Thoracic aorta (tissue), 2 donors: ENCODE measurements around the gene ABHD10. TPM values are rescaled to one million over a fixed set of nuclear protein-coding genes. Genes with fewer than 3 reads are reported as not detected.

Source experiments
- ATAC-seq: fragments of 150-250 bp; one replicate; pipeline ENCODE4 v1.8.0; 2017; ENCODE audit warnings: low read depth; ENCODE audit not compliant: insufficient number of reproducible peaks, low FRiP score
- DNase-seq: peaks from one replicate; pipeline ENCODE4 v3.0.0-alpha.2; 2020; ENCODE audit warnings: low spot score
- H3K27ac ChIP-seq, 2 donors: fragments of 200-600 bp; sonication (generic); 1 replicate in 1 of 2; 2 replicates in 1 of 2; pipeline ENCODE4 v1.5.1; 2016; ENCODE audit warnings: mild to moderate bottlenecking in 2 of 2, moderate library complexity in 2 of 2
- H3K27me3 ChIP-seq: fragments of 200-600 bp; sonication (generic); replicated peaks from 2 replicates; pipeline ENCODE4 v1.6.0; 2016; ENCODE audit warnings: mild to moderate bottlenecking; ENCODE audit not compliant: insufficient read depth
- H3K36me3 ChIP-seq: fragments of 200-600 bp; sonication (generic); one replicate; pipeline ENCODE4 v1.5.1; 2016
- H3K4me1 ChIP-seq, 2 donors: fragments of 200-600 bp; sonication (generic); 1 replicate in 1 of 2; 2 replicates in 1 of 2; pipeline versions ENCODE4 v1.5.1 to v1.6.0; 2016; ENCODE audit warnings: low read depth in 2 of 2, mild to moderate bottlenecking in 1 of 2; ENCODE audit not compliant: control insufficient read depth in 1 of 2
- H3K4me3 ChIP-seq: fragments of 200-600 bp; sonication (generic); 2 replicates; pipeline ENCODE4 v1.5.1; 2016; ENCODE audit warnings: mild to moderate bottlenecking
- H3K9me3 ChIP-seq: fragments of 200-600 bp; sonication (generic); 2 replicates; pipeline ENCODE4 v1.5.1; 2016
- total RNA-seq, 2 donors: library from RNA; depleted of rRNA; stranded (reverse); fragments of >200 nt; gene quantifications; one replicate each; pipeline versions ENCODE4 v1.1.0 to v1.2.3, GENCODE V29; 2016
- TF ChIP-seq, protein P1 (sequence below): fragments of 200-600 bp; sonication (generic); IDR thresholded peaks from one replicate; pipeline ENCODE4 v1.5.1; 2019; ENCODE audit warnings: antibody characterized with exemption

ABHD10 gene
- total RNA-seq, 2 donors from 2014 or later, result 9.6 to 13.2 TPM

DNA sequence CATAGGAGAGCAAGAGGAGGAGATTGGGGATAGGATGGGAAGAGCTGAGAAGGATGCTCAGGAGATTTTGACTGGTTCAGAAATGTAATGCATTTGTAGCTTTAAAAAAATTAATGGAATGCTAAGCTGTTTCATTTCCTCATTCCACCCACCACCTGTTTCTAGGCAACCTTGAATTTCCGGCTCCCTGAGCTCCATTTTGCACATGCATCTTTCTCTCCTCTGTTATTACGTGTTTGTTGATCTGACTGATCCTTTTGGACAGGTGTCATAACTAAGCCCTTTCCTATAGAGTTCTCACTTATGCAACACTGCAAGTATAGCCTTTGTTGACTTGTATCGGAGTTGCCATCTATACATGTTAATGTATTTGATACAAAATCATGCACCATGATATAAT, 60.0 kb downstream of the ABHD10 start:
- ATAC-seq (no peak), DNase-seq (no peak)
- no peaks in the 10 kb centered on the region for H3K36me3 ChIP-seq
- H3K27ac ChIP-seq, result no peak overlapping the region
- H3K4me3 ChIP-seq, result no peak overlapping the region
- H3K9me3 ChIP-seq, result no peaks in the 10 kb centered on the region
- peaks cover 0 to 1% of the 10 kb centered on the region in 2 donors for H3K4me1 ChIP-seq
- TF ChIP-seq, protein P1, sequence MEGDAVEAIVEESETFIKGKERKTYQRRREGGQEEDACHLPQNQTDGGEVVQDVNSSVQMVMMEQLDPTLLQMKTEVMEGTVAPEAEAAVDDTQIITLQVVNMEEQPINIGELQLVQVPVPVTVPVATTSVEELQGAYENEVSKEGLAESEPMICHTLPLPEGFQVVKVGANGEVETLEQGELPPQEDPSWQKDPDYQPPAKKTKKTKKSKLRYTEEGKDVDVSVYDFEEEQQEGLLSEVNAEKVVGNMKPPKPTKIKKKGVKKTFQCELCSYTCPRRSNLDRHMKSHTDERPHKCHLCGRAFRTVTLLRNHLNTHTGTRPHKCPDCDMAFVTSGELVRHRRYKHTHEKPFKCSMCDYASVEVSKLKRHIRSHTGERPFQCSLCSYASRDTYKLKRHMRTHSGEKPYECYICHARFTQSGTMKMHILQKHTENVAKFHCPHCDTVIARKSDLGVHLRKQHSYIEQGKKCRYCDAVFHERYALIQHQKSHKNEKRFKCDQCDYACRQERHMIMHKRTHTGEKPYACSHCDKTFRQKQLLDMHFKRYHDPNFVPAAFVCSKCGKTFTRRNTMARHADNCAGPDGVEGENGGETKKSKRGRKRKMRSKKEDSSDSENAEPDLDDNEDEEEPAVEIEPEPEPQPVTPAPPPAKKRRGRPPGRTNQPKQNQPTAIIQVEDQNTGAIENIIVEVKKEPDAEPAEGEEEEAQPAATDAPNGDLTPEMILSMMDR, result no peak
- no peaks in the 10 kb centered on the region for H3K27me3 ChIP-seq

DNA sequence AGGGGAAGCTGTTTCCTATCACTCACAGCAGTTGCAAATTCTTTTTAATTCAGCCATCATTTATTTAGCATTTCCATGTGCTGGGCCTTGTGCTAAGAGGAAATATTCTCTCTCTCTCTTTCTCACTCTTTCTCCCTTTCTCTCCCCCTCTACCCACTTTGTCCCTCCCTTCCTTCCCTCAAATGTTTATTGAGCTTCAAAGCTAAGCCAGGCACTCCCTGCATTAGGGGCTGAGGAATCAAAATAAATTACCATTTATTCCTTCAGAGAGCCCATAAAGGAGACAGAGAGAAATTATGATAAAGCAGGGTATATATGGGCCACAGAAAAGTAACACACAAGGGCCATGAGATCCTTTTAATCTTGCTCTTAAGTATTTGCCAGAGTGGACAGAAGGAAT, 62.5 kb downstream of the ABHD10 start:
- ATAC-seq, result no peak
- no peak overlapping the region for H3K27ac ChIP-seq
- DNase-seq, result no peak
- no peak overlapping the region for H3K4me3 ChIP-seq
- no peaks in the 10 kb centered on the region for H3K36me3 ChIP-seq
- TF ChIP-seq, protein P1, result no peak
- H3K4me1 ChIP-seq, result peaks cover 0 to 3% of the 10 kb centered on the region in 2 donors
- no peaks in the 10 kb centered on the region for H3K9me3 ChIP-seq
- H3K27me3 ChIP-seq, result no peaks in the 10 kb centered on the region

DNA sequence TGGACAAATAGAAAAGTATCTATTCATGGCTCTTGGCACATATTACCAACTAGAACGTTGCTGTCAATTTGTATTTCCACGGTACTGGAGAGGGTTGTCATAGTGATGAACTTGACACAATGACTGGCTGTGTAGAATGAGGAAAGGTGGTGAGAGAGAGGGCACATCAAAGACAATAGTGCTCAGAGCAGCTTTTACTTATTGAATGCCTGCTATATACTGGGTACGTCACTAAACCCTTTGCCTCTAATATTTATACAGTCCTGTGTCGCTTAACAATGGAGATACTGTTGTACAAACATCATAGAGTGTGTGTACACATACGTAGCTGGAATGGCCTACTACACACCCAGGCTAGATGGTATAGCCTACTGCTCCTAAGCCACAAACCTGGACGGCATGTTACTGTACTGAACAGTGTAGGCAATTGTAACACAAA, 64.0 kb downstream of the ABHD10 start:
- no peak for ATAC-seq
- DNase-seq, result no peak
- TF ChIP-seq, protein P1, result no peak

More for the DNA sequence above, 64.0 kb downstream of the ABHD10 start:
- Histone ChIP-seq H3K27ac (no peak overlapping the region), H3K9me3 (no peaks in the 10 kb centered on the region), H3K4me3 (no peak overlapping the region), H3K27me3 (no peaks in the 10 kb centered on the region), H3K36me3 (no peaks in the 10 kb centered on the region), H3K4me1 (peaks cover 0 to 3% of the 10 kb centered on the region in 2 donors)

Other genes starting within 250 kb of the ABHD10 start
- gene PHLDB2, start 119.8 kb upstream of the ABHD10 start, total RNA-seq, result 100 to 1,000 TPM in 1 of 2 donors, 10 to 100 TPM in 1; 99.0 to 140 TPM
- not detected for gene TAGLN3, start 19.9 kb downstream of the ABHD10 start, total RNA-seq
- not detected for gene TMPRSS7, start 55.7 kb downstream of the ABHD10 start, total RNA-seq
- gene C3orf52, start 107.4 kb downstream of the ABHD10 start, total RNA-seq, result 10 to 100 TPM in 1 of 2 donors, 1 to 10 TPM in 1; 8.8 to 19.6 TPM
- under 1 TPM in 1 of 2 donors, not detected in 1; 0.49 TPM for gene GCSAM, start 154.2 kb downstream of the ABHD10 start, total RNA-seq